Rectal smooth muscle tissue (tissue), 1 donor: ENCODE measurements around the gene STX16.

ENCODE experiments used
- H3K27ac ChIP-seq: one replicate; pipeline ENCODE4 v1.7.0; 2013; ENCODE audit warnings: low read depth, low read length, inconsistent platforms
- H3K27me3 ChIP-seq: one replicate; pipeline ENCODE4 v1.7.0; 2013; ENCODE audit warnings: low read length; ENCODE audit not compliant: control insufficient read depth, insufficient read depth
- H3K36me3 ChIP-seq: one replicate; pipeline ENCODE4 v1.7.0; 2013; ENCODE audit warnings: low read length; ENCODE audit not compliant: control insufficient read depth, insufficient read depth
- H3K4me1 ChIP-seq: one replicate; pipeline ENCODE4 v1.7.0; 2013; ENCODE audit warnings: low read length; ENCODE audit not compliant: control insufficient read depth, insufficient read depth
- H3K4me3 ChIP-seq: one replicate; pipeline ENCODE4 v1.7.0; 2013; ENCODE audit warnings: low read length
- H3K9ac ChIP-seq: one replicate; pipeline ENCODE4 v1.7.0; 2013; ENCODE audit warnings: low read length

Gene STX16

DNA sequence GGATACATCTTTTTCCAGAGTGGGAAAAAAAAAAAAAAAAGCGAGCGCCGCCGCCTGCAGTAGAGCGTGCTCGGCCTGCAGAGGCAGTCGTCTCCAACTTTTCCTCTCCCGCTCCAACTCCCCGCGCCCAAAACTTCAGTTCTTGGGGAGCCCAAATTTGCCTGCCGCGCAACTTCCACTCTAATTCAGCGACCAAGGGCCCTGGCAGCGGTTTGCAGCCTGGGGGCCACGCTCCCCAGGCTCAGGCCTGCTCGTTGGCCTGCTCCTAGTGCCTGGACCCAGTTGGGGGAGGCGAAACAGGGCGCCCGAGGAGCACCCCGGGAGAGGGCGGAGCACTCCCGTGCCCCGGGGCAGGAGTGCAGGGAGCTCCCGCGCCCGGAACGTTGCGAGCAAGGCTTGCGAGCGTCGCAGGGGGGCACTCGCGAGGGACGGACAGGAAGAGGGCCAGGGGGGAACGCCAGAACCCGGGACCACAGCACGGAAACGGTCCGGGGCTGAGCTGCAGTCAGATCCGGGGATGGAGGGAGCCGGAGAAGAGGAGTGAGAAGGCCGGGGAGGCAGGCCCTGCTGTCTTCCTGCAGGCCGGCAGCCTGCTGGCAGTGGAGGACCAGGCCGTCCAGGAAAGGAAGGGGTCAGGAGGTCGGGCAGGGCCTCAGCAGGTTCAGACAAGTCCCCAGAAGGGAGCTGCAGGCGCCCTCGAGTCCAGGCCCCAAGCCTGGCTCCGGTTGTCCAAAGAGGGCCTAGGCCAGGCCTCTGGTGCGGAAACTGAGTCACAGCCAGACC lies at the start of gene STX16:
TSS of gene STX16 (plus strand) at position 508 of the 783 bp plus-strand sequence. CDS start 724 bp downstream, outside the sequence.
- peak within 1 kb of the TSS; percentile 98 for H3K9ac ChIP-seq

DNA sequence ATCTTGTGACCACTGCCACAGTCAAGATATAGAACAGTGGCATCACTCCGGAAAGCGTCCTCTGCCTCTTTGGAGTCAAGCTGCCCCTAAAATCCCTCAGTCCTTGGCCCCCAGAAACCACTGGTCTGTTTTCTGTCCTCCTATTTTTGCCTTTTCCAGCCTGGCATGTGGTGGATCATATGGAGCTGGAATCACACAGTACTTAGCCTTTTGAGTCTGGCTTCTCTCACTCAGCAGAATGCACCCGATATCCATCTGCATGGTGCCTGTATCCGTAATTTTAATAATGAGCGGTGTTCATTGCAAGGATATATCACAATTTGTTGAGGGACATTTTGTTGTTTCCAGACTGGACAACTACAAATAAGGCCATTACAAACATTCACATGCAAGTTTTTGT lies 49.0 kb upstream of the STX16 start:
- H3K36me3 ChIP-seq: no peaks in the 10 kb centered on the region
- H3K9ac ChIP-seq: no peak overlapping the region
- H3K27me3 ChIP-seq: no peaks in the 10 kb centered on the region
- H3K4me3 ChIP-seq: no peak overlapping the region
- no peak overlapping the region for H3K27ac ChIP-seq
- H3K4me1 ChIP-seq: peaks cover 30% of the 10 kb centered on the region

More for the DNA sequence above, at the start of gene STX16:
- H3K27ac ChIP-seq: peak within 1 kb of the TSS; percentile 98
- H3K27me3 ChIP-seq: no peaks in the 10 kb centered on the region
- peak within 1 kb of the TSS; percentile 98 for H3K4me3 ChIP-seq
- H3K4me1 ChIP-seq: peaks cover 22% of the 10 kb centered on the region
- H3K36me3 ChIP-seq: no peaks in the 10 kb centered on the region

DNA sequence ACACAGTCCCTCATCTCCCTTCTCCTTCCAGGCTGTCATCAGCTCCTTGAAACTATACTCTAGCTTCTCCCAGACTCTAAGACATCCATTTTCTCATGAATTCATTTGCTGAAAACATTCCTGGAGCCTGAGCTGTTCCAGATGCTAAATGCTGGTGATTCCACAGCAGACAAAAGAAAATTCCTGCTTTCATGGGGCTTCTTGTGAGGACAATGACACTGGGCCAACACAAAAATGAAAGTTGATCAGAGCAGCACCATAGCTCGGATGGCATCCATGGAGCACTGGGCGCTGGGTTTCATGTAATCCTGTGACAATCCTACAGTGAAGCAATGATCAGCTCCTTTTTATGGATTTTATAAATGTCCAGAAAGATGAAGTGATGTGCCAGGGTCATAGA lies 47.4 kb upstream of the STX16 start:
- Histone ChIP-seq H3K9ac (no peak overlapping the region), H3K4me1 (peaks cover 14% of the 10 kb centered on the region), H3K27ac (peak overlapping the region; percentile 63), H3K4me3 (no peak overlapping the region), H3K36me3 (no peaks in the 10 kb centered on the region), H3K27me3 (no peaks in the 10 kb centered on the region)

DNA sequence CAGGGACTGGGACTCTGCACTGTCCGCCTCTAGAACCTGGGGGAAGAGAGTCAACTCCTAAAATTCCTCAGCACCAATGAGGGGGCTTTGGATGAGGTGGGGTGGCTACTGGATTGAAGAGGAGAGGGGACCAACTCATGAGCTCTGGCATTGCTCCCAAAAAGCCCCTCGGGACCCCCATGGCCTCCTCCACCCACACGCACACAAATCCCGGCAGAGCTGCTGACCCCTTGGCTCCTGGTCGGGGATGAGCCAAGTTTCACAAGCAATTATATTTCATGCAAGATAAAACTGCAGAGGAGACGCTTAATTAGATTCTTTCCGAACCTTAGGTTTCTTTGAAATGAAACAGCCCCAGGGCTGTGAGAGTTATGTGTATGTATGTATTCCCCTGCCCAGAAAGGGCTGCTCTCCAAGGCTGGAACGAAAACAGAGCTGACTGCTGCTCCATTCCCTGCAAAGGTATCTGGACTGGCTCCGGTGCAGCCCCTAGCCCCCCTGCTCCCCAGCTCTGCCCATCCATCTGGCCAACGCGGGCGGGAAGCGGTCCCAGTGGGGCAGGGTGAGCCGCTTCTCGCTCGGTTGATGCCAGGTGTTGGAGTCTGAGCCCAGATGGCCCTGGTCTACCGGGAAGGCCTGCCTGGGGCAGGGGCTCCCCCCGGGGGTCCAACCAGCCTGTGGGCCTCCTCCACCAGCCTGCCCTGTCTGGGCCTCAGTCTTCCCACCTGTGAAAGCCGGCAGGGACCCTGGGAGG lies 46.8 kb upstream of the STX16 start:
- Histone ChIP-seq H3K36me3 (no peaks in the 10 kb centered on the region), H3K9ac (no peak overlapping the region), H3K27ac (peak overlapping the region; percentile 63), H3K4me1 (peaks cover 13% of the 10 kb centered on the region), H3K4me3 (no peak overlapping the region), H3K27me3 (no peaks in the 10 kb centered on the region)

GRCh38 chr20:58605292-58606065 lies 45.6 kb upstream of the STX16 start:
- no peak overlapping the region for H3K4me3 ChIP-seq
- no peak overlapping the region for H3K27ac ChIP-seq
- H3K9ac ChIP-seq: no peak overlapping the region
- no peaks in the 10 kb centered on the region for H3K36me3 ChIP-seq
- H3K4me1 ChIP-seq: peaks cover 13% of the 10 kb centered on the region
- no peaks in the 10 kb centered on the region for H3K27me3 ChIP-seq

- H3K27ac ChIP-seq: no peak overlapping the region
These were observed 44.9 kb upstream of the STX16 start for GRCh38 chr20:58606184-58606583.

GRCh38 chr20:58608096-58608840 lies 42.8 kb upstream of the STX16 start:
- Histone ChIP-seq H3K27ac (no peak overlapping the region), H3K4me3 (no peak overlapping the region), H3K36me3 (no peaks in the 10 kb centered on the region), H3K27me3 (no peaks in the 10 kb centered on the region), H3K9ac (no peak overlapping the region), H3K4me1 (peaks cover 13% of the 10 kb centered on the region)

More at GRCh38 chr20:58606184-58606583, 44.9 kb upstream of the STX16 start:
- Histone ChIP-seq H3K9ac (no peak overlapping the region), H3K27me3 (no peaks in the 10 kb centered on the region), H3K36me3 (no peaks in the 10 kb centered on the region), H3K4me1 (peaks cover 13% of the 10 kb centered on the region), H3K4me3 (no peak overlapping the region)

- Histone ChIP-seq H3K36me3 (no peaks in the 10 kb centered on the region), H3K4me3 (no peak overlapping the region), H3K27me3 (no peaks in the 10 kb centered on the region), H3K9ac (no peak overlapping the region), H3K4me1 (peaks cover 7% of the 10 kb centered on the region), H3K27ac (no peak overlapping the region)
These were observed 42.1 kb upstream of the STX16 start for GRCh38 chr20:58609026-58609425.

DNA sequence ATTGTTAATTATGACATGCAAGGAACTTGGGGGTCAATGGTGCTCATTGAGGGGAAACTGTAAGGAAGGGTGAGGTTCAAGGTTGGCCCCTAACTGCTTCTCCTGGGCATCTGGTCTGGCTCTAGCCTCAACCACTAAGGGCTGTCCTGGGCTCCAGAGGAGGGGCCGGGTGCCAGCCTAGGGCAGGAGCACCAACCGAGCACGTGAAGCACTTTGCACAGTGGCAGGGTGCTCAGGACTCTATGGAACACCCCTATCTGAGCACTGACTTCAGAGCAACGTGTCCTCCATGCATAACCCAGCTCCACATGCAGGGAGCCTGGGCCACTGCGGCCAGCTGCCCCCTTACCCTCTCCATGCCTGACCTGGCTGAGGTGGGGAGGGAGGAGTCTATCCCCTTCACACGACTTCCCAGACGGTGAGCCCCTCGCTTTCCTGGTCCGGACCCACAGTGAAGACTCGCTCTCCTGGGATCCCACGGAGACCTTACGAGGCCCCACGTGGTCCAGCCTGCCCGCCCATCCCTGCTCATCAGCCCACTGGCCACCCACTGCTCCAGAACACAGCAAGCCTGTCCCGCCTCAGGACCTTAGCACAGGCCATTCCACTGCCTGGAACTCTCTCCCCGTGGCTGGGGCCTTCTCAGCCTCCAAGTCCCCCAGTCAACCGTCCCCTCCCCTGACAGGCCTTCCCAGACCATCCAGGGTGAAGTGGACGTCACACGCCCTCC lies 40.8 kb upstream of the STX16 start:
- H3K27ac ChIP-seq: no peak overlapping the region
- no peaks in the 10 kb centered on the region for H3K36me3 ChIP-seq
- no peak overlapping the region for H3K4me3 ChIP-seq
- no peaks in the 10 kb centered on the region for H3K27me3 ChIP-seq
- H3K9ac ChIP-seq: no peak overlapping the region
- no peaks in the 10 kb centered on the region for H3K4me1 ChIP-seq

- no peaks in the 10 kb centered on the region for H3K4me1 ChIP-seq
- no peaks in the 10 kb centered on the region for H3K36me3 ChIP-seq
- no peaks in the 10 kb centered on the region for H3K27me3 ChIP-seq
- H3K9ac ChIP-seq: no peak overlapping the region
- no peak overlapping the region for H3K27ac ChIP-seq
- no peak overlapping the region for H3K4me3 ChIP-seq
These were observed 40.3 kb upstream of the STX16 start for GRCh38 chr20:58610811-58611210.

GRCh38 chr20:58611236-58612030 lies 39.6 kb upstream of the STX16 start:
- Histone ChIP-seq H3K4me3 (no peak overlapping the region), H3K36me3 (no peaks in the 10 kb centered on the region), H3K4me1 (no peaks in the 10 kb centered on the region), H3K27ac (no peak overlapping the region), H3K9ac (no peak overlapping the region), H3K27me3 (no peaks in the 10 kb centered on the region)
